ENCODE results near the gene MRPL51.

- TF ChIP-seq, protein P1, sequence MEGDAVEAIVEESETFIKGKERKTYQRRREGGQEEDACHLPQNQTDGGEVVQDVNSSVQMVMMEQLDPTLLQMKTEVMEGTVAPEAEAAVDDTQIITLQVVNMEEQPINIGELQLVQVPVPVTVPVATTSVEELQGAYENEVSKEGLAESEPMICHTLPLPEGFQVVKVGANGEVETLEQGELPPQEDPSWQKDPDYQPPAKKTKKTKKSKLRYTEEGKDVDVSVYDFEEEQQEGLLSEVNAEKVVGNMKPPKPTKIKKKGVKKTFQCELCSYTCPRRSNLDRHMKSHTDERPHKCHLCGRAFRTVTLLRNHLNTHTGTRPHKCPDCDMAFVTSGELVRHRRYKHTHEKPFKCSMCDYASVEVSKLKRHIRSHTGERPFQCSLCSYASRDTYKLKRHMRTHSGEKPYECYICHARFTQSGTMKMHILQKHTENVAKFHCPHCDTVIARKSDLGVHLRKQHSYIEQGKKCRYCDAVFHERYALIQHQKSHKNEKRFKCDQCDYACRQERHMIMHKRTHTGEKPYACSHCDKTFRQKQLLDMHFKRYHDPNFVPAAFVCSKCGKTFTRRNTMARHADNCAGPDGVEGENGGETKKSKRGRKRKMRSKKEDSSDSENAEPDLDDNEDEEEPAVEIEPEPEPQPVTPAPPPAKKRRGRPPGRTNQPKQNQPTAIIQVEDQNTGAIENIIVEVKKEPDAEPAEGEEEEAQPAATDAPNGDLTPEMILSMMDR (IDR thresholded peaks at IDR 0.05 in 2 of 3, conservative IDR thresholded peaks at IDR 0.05 in 1 of 3; ENCODE audit: borderline replicate concordance in 1 of 3, insufficient read depth in 1 of 3, low read depth in 2 of 3, low read length in 2 of 3): no peak
- TF ChIP-seq CEBPB (IDR thresholded peaks at IDR 0.05; ENCODE audit: low read depth) (no peak), POLR2A (IDR thresholded peaks at IDR 0.05; ENCODE audit: borderline replicate concordance, extremely low read depth, insufficient read depth, insufficient read length) (no peak), EZH2phosphoT487 (IDR thresholded peaks at IDR 0.05; ENCODE audit: borderline replicate concordance) (no peak), EZH2 (IDR thresholded peaks at IDR 0.05) (no peak), SIN3A (IDR thresholded peaks at IDR 0.05; ENCODE audit: low read depth) (no peak), FOSL1 (IDR thresholded peaks at IDR 0.05; ENCODE audit: low read depth) (no peak)
Measured at GRCh38 chr12:6534695-6534944, 41.6 kb upstream of the MRPL51 start.

All from HCT116 (cell line).